ENCODE results near the gene SMIM32.

SMIM32 gene

GRCh38 chr5:136192526-136193321 lies at the start of gene SMIM32:
TSS of gene SMIM32 (minus strand) at chr5:136193162. CDS start at chr5:136192524, 638 bp downstream.
- no peak for DNase-seq (ENCODE audit: low read depth in 2 of 2)

GRCh38 chr5:136242611-136243010 lies 49.6 kb upstream of the SMIM32 start:
- no peak for DNase-seq (ENCODE audit: low read depth in 2 of 2)

- no peak for DNase-seq (ENCODE audit: low read depth in 2 of 2)
Measured at GRCh38 chr5:136242136-136242535, 49.2 kb upstream of the SMIM32 start.

DNA sequence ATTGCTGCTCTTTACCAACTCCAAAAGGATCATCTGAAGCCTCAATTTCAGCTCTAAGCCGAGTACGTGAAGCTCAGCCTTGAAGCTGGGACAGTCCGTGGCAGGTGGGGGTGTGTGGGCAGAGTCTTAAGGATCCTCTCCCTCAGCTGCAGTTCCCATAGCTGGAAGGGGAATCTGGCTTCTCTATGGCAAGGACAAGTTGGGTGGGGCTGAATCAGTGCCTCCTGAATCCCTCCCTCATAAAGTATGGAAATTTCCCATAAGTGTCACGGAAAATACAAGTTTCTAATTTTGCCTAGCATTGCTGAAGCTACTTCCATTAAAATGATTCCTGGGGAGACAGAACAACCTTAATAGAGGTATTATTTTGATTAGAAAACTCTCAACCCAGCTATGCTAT lies 47.9 kb upstream of the SMIM32 start:
- DNase-seq (ENCODE audit: low read depth in 2 of 2), result no peak

GRCh38 chr5:136236479-136237083 lies 43.6 kb upstream of the SMIM32 start:
- DNase-seq (ENCODE audit: low read depth in 2 of 2), result no peak

DNA sequence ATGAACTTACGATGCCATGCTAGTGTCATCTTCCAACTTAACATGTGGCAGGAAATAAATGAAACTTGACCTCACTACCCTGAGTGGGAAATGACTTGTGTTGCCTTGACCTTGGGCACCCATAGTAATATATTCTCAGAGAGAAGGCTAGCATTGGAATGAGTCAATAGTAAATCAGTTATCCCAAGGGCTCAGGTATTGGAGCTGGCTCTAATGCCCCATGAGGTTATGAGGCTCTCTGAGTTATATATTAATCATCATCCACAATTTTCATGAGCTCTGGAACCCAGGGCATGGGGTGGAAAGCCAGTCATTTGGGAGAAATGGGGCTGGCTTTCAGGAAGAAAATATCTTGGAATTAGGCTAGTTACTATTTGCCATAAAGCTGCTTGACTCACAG lies 42.4 kb upstream of the SMIM32 start:
- DNase-seq (ENCODE audit: low read depth in 2 of 2), result no peak

DNA sequence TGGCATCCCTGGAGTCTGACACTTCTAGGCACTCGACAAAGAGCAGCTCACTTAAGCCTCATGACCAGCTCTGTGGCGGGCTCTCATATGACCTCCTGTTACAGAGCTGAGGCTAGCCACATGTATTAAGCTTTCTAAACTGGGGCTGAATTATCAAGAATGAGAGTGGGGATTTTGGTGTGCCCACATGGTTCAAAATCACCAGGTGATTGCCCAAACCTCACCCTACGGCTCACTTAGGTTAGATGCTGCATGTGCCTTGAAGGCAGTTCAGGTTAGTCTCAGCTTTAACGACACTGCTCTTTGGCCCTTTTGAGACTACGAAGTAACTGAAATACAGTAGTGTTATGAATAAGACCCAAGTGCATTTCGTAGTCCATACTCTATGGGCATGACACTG lies 39.4 kb upstream of the SMIM32 start:
- DNase-seq (ENCODE audit: low read depth in 2 of 2), result no peak

- no peak for DNase-seq (ENCODE audit: low read depth in 2 of 2)
Measured at GRCh38 chr5:136230176-136230575, 37.2 kb upstream of the SMIM32 start.

DNA sequence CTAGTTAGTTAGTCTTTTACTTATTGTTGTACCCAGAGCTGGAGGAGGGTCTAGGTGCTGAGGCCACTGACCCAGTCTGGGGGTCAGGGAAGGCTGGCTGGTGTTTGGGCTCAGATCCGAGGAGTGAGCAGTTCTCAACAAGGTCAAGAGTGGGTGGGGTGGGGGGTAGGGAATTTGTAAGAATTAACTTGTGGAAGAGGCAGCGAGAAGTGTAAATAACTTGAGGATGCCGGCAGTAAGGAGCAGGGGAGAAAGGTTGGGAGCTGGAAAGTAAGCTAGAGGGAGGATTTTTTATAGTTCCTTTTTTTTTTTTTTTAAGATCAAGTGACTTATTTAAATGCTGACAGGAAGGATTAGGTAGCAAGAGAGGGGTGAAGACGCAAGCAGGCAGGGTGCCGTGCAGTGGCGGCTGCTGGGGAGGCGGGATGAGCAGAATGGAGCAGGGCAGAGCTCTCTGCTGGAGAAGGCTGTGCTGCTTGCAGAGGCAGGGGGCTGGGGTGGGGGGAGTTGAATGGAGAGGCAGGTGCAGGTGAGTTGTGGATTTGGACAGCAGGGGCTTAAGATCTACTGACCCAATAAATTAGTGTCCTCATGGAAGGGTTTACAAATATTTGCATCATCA lies 35.3 kb upstream of the SMIM32 start:
- no peak for DNase-seq (ENCODE audit: low read depth in 2 of 2)

DNA sequence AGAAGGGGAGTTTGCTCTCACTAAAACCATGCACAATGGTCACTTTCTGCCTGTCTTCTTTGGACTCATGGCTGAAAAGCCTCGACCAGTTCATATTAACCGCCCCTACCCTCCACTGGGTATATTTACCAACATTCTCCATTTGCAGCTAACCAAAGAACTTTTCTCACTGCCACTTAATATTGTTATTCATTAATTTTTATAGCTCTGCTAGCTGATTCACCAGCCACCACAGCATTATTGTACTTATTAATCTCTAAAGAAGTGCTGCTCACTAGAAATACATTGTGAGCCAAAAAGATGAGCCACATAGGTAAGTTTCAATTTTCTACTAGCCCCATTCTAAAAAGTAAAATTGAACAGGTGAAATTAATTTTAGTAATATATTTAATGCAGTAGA lies 33.4 kb upstream of the SMIM32 start:
- no peak for DNase-seq (ENCODE audit: low read depth in 2 of 2)

GRCh38 chr5:136225796-136226195 lies 32.8 kb upstream of the SMIM32 start:
- no peak for DNase-seq (ENCODE audit: low read depth in 2 of 2)

DNA sequence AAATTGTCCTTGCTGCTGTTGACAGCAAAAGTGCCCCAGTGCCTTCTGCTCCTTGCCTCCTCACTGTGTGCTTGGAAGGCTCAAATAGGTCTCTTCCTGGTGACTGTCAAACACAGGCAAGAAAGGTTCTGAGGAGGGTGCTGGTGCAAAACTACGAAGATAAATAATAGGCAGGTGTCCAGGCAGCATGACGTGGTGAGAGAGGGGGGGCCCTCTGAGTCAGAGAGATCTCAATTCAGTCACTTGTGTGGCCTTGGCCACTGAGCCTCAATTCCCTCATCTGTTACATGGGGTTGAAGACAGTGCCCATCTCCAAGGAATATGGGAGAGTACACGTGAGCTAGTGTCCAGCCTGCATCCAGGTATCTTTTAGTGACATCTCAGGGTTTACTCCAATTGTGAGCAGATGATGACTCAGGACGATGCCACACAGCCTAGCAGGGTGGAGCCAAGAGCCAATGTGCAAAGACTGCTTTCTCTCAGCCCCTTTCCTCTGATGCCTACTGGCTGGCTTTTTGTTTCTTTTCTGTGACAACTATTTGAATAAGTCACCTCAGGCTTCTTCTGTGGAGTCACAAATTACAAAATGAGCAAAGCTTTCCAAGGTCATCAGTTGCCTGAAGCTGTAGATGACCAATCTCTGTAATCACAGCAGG lies 29.7 kb upstream of the SMIM32 start:
- no peak for DNase-seq (ENCODE audit: low read depth in 2 of 2)

GRCh38 chr5:136221340-136221739 lies 28.4 kb upstream of the SMIM32 start:
- no peak for DNase-seq (ENCODE audit: low read depth in 2 of 2)

- no peak for DNase-seq (ENCODE audit: low read depth in 2 of 2)
Measured at GRCh38 chr5:136216230-136216629, 23.3 kb upstream of the SMIM32 start.

DNA sequence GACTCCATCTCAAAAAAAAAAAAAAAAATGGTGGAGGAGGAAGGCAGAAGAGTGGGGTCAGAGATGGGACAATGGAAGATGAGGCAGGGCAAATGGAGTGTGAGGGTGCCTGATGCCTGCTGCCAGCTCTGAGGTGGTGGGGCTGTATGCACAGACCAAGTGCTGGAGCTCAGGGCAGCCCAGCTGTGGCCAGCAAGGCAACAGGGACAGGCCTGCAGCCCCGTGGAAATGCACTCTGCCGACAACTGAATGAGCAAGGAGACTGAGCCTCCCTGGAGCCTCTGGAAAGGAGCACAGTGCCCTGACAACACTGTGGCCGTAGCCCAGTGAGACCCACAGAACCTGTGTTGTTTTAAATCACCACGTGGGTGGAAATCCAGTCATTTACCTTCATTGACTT lies 22.9 kb upstream of the SMIM32 start:
- no peak for DNase-seq (ENCODE audit: low read depth in 2 of 2)

- DNase-seq (ENCODE audit: low read depth in 2 of 2), result no peak
Measured at GRCh38 chr5:136213919-136214493, 21.0 kb upstream of the SMIM32 start.

DNA sequence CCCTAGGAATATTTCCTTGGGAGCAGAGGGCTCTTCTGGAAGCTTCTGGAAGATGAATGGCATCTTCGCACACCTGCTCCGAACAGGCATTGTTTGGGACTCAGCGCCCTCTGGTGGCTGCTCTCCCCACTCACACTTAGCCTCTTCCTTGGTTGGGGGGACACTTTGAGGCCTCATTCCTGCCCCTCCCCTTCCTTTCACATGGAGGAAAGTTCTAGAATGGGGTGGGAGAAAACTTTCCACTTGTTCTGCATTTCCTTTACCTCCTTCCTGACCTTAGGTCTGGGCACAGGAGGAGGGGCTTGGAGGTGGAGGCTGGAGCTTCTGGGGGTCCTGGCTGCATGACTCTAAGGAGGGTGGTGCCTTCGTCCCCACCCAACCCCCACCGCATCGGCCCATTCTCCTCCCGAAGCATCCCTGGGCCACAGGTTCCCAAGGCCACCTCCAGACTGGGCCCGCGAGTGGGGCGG lies 19.3 kb upstream of the SMIM32 start:
- no peak for DNase-seq (ENCODE audit: low read depth in 2 of 2)

DNA sequence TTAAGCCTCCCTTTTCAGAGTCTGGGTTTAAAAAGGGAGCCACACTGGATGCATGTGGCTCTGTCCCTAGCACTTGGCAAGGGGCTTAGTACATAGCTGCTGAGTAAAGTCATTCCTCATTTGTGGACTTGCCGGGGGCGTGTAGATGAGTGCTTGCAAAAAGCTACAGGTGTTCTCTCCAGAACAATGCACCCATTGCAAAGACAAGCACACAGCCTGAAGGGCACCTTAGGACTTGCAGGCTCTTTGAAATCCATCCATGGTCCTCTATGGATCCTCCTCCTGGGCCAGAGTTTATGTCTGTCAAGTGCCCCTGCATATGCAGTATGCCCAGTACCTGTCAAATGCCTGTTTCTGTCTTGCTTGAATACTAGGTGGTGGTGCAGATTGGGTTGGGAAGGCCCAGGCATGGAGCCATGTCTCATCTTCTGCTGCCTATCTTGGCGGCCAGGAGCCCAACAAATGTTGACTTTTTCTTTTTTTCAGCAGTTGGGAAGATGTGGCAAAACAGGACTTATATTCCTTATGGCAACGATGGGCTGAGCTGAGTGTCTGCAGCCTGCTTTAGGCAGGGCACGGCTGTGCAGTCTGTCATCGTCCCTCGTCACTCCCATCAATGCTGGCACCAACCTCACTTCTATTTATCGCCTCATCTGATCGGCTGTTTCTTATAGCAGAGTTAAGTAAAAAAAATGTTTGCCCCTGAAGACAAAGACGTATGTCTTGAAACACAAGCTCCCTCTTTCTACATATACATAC lies 18.5 kb upstream of the SMIM32 start:
- no peak for DNase-seq (ENCODE audit: low read depth in 2 of 2)

- no peak for DNase-seq (ENCODE audit: low read depth in 2 of 2)
Measured at GRCh38 chr5:136210259-136210658, 17.3 kb upstream of the SMIM32 start.

GRCh38 chr5:136209346-136209910 lies 16.5 kb upstream of the SMIM32 start:
- no peak for DNase-seq (ENCODE audit: low read depth in 2 of 2)

DNA sequence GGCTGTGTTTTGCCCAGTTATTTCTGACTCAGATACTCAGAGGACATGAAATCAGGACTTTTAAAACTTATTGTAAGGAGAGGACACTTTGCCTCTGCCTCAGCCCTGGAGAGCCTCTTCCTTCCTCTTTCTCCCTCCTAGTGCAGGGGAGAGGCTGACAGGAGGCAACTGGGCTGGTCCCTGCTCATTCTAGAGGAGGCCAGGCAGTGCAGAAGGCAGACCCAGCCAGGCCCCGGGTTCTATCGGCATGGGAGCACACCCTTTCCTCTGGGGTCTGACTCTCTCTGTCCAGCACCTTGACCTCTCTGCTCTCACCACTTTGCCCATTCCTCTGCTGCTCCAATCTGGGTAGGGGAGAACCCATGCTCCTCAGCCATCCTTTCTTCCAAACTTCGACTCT lies 16.0 kb upstream of the SMIM32 start:
- no peak for DNase-seq (ENCODE audit: low read depth in 2 of 2)
